Hepatocyte (in vitro differentiated cells): ENCODE measurements around the gene CTLA4.

ENCODE experiments used
- EZH2phosphoT487 ChIP-seq: fragments of 200-600 bp; sonication (generic); IDR thresholded peaks from one replicate; pipeline ENCODE4 v1.6.1; 2018; ENCODE audit warnings: antibody characterized with exemption, mild to moderate bottlenecking, low read depth, moderate library complexity; ENCODE audit not compliant: unreplicated experiment, severe bottlenecking
- TF ChIP-seq, protein P1 (sequence below): fragments of 200-600 bp; sonication (generic); IDR thresholded peaks from 2 replicates; pipeline ENCODE4 v1.5.1; 2016; ENCODE audit warnings: antibody characterized with exemption, mild to moderate bottlenecking; ENCODE audit not compliant: poor library complexity

- TF ChIP-seq, protein P1, sequence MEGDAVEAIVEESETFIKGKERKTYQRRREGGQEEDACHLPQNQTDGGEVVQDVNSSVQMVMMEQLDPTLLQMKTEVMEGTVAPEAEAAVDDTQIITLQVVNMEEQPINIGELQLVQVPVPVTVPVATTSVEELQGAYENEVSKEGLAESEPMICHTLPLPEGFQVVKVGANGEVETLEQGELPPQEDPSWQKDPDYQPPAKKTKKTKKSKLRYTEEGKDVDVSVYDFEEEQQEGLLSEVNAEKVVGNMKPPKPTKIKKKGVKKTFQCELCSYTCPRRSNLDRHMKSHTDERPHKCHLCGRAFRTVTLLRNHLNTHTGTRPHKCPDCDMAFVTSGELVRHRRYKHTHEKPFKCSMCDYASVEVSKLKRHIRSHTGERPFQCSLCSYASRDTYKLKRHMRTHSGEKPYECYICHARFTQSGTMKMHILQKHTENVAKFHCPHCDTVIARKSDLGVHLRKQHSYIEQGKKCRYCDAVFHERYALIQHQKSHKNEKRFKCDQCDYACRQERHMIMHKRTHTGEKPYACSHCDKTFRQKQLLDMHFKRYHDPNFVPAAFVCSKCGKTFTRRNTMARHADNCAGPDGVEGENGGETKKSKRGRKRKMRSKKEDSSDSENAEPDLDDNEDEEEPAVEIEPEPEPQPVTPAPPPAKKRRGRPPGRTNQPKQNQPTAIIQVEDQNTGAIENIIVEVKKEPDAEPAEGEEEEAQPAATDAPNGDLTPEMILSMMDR: no peak
- TF ChIP-seq EZH2phosphoT487: no peak
These were observed 44.4 kb upstream of the CTLA4 start for GRCh38 chr2:203823173-203823572.
